IMR-90 (cell line): Measurements from ENCODE around the gene NKAIN2. TPM values are rescaled to one million over a fixed set of nuclear protein-coding genes. Genes with fewer than 3 reads are reported as not detected.

Source experiments
- ATAC-seq: fragments of 200-7000 bp; cut with Tn5 transposase; 2 replicates; pipeline ENCODE4 v1.9.1; 2020; ENCODE audit warnings: low read depth, mild to moderate bottlenecking, moderate library complexity
- BruUV-seq: library from RNA; stranded (reverse); fragments of 400-500 nt; replicated peaks from 2 replicates; lab custom pipeline; 2021; lab: Mats Ljungman, UMichigan
- CTCF ChIA-PET: fragments of 300-600 bp; formaldehyde crosslinking; extraction: SDS; loops from one replicate; lab custom pipeline; 2021; ENCODE audit warnings: antibody characterized with exemption; lab: Yijun Ruan, JAX
- POLR2A ChIA-PET: fragments of 300-600 bp; sonication (Branson Sonifier 250); formaldehyde crosslinking; loops from one replicate; lab custom pipeline; 2022; ENCODE audit warnings: antibody characterized with exemption; ENCODE audit not compliant: unreplicated experiment; lab: Charles Lee
- DNase-seq: peaks from one replicate; pipeline ENCODE4 v3.0.0; 2013
- H2AFZ ChIP-seq: replicated peaks from 2 replicates; pipeline ENCODE3; 2013; ENCODE audit warnings: low read length, mild to moderate bottlenecking; ENCODE audit not compliant: poor library complexity
- H2AK5ac ChIP-seq: 2 replicates; pipeline ENCODE4 v1.6.1; 2013; ENCODE audit warnings: low read depth, low read length, inconsistent platforms
- H2AK9ac ChIP-seq: replicated peaks from 2 replicates; pipeline ENCODE3; 2013; ENCODE audit warnings: mild to moderate bottlenecking, low read depth, low read length, moderate library complexity; ENCODE audit not compliant: poor library complexity
- H2BK120ac ChIP-seq: 2 replicates; pipeline ENCODE4 v1.6.1; 2013; ENCODE audit warnings: low read depth, low read length, inconsistent platforms
- H2BK15ac ChIP-seq: 3 replicates; pipeline ENCODE4 v1.6.1; 2013; ENCODE audit warnings: low read depth, low read length, inconsistent platforms
- H2BK20ac ChIP-seq: 2 replicates; pipeline ENCODE4 v1.6.1; 2013; ENCODE audit warnings: low read depth, mild to moderate bottlenecking, inconsistent platforms, low read length, moderate library complexity
- H2BK5ac ChIP-seq: 2 replicates; pipeline ENCODE4 v1.6.1; 2013; ENCODE audit warnings: mild to moderate bottlenecking, low read depth, low read length, inconsistent platforms; ENCODE audit not compliant: poor library complexity, severe bottlenecking
- H3K14ac ChIP-seq: replicated peaks from 2 replicates; pipeline ENCODE4 v1.6.1; 2013; ENCODE audit warnings: low read depth, low read length, inconsistent platforms
- H3K18ac ChIP-seq: 2 replicates; pipeline ENCODE4 v1.6.1; 2013; ENCODE audit warnings: low read depth, low read length, control low read depth
- H3K23ac ChIP-seq: 2 replicates; pipeline ENCODE4 v1.6.1; 2013; ENCODE audit warnings: low read depth, low read length, inconsistent platforms
- H3K27ac ChIP-seq: 2 replicates; pipeline ENCODE4 v1.5.1; 2013; ENCODE audit warnings: mild to moderate bottlenecking, control low read depth, low read length; ENCODE audit not compliant: insufficient read depth
- H3K27me3 ChIP-seq: 2 replicates; pipeline ENCODE4 v1.6.1; 2013; ENCODE audit warnings: low read length; ENCODE audit not compliant: control insufficient read depth, insufficient read depth
- H3K36me3 ChIP-seq: 2 replicates; pipeline ENCODE4 v1.6.1; 2013; ENCODE audit warnings: low read length, mixed read lengths; ENCODE audit not compliant: control insufficient read depth, insufficient read depth
- H3K4ac ChIP-seq: 2 replicates; pipeline ENCODE4 v1.6.1; 2013; ENCODE audit warnings: low read depth, low read length, inconsistent platforms
- H3K4me1 ChIP-seq: 2 replicates; pipeline ENCODE4 v1.6.1; 2013; ENCODE audit warnings: low read length, mixed read lengths; ENCODE audit not compliant: control insufficient read depth, insufficient read depth
- H3K4me2 ChIP-seq: 2 replicates; pipeline ENCODE4 v1.6.1; 2013; ENCODE audit warnings: low read depth, mild to moderate bottlenecking, control low read depth, low read length, moderate library complexity
- H3K4me3 ChIP-seq: 2 replicates; pipeline ENCODE4 v1.5.1; 2013; ENCODE audit warnings: low read depth, mild to moderate bottlenecking, control low read depth, low read length, moderate library complexity; ENCODE audit not compliant: insufficient read depth
- H3K56ac ChIP-seq: 2 replicates; pipeline ENCODE4 v1.6.1; 2013; ENCODE audit warnings: low read length, inconsistent platforms; ENCODE audit not compliant: insufficient read depth; ENCODE audit errors: extremely low read depth
- H3K79me1 ChIP-seq, 2 experiments: 2 replicates each; pipeline ENCODE4 v1.6.1; 2013; ENCODE audit warnings: low read length in 2 of 2, inconsistent platforms in 1 of 2, low read depth in 1 of 2
- H3K9ac ChIP-seq: 2 replicates; pipeline ENCODE4 v1.6.1; 2013; ENCODE audit warnings: low read depth, low read length, control low read depth
- H3K9me1 ChIP-seq: 2 replicates; pipeline ENCODE4 v1.6.1; 2013; ENCODE audit warnings: low read length, inconsistent platforms; ENCODE audit not compliant: insufficient read depth
- H3K9me3 ChIP-seq: 2 replicates; pipeline ENCODE4 v1.6.1; 2013; ENCODE audit warnings: low read length; ENCODE audit not compliant: control insufficient read depth, insufficient read depth
- H4K20me1 ChIP-seq: 2 replicates; pipeline ENCODE4 v1.6.1; 2013; ENCODE audit warnings: low read length, inconsistent platforms; ENCODE audit not compliant: insufficient read depth
- H4K5ac ChIP-seq: 2 replicates; pipeline ENCODE4 v1.6.1; 2013; ENCODE audit warnings: mild to moderate bottlenecking, low read depth, low read length, control low read depth
- H4K8ac ChIP-seq, 2 experiments: 2 replicates each; pipeline ENCODE4 v1.6.1; 2013; ENCODE audit warnings: low read depth in 2 of 2, low read length in 2 of 2, control low read depth in 1 of 2, inconsistent platforms in 1 of 2
- H4K91ac ChIP-seq: 2 replicates; pipeline ENCODE4 v1.6.1; 2013; ENCODE audit warnings: low read depth, low read length, inconsistent platforms; ENCODE audit not compliant: insufficient read depth
- BHLHE40 ChIP-seq: fragments of 150-350 bp; IDR thresholded peaks from 2 replicates; pipeline ENCODE4 v1.6.1; 2016; ENCODE audit warnings: mild to moderate bottlenecking, low read depth, low read length
- CEBPB ChIP-seq: IDR thresholded peaks from 2 replicates; pipeline ENCODE4 v1.6.1; 2012; ENCODE audit warnings: low read depth, low read length, improper control_type of control experiment
- CHD1 ChIP-seq: IDR thresholded peaks from 2 replicates; pipeline ENCODE4 v1.6.1; 2012; ENCODE audit warnings: low read depth, low read length, improper control_type of control experiment
- CTCF ChIP-seq: conservative IDR thresholded peaks from 2 replicates; pipeline ENCODE4 v1.5.1; 2012; ENCODE audit warnings: mild to moderate bottlenecking, low read depth, low read length, improper control_type of control experiment
- ELK1 ChIP-seq: fragments of 150-350 bp; IDR thresholded peaks from 2 replicates; pipeline ENCODE4 v1.6.1; 2016; ENCODE audit warnings: low read depth, mild to moderate bottlenecking, low read length, moderate library complexity, borderline replicate concordance
- FOS ChIP-seq: fragments of 150-350 bp; IDR thresholded peaks from 2 replicates; pipeline ENCODE4 v1.6.1; 2016; ENCODE audit warnings: low read depth, low read length
- MAFK ChIP-seq: IDR thresholded peaks from 2 replicates; pipeline ENCODE4 v1.6.1; 2012; ENCODE audit warnings: low read depth, low read length, improper control_type of control experiment
- MAZ ChIP-seq: IDR thresholded peaks from 2 replicates; pipeline ENCODE4 v1.6.1; 2012; ENCODE audit warnings: low read depth, mild to moderate bottlenecking, low read length, improper control_type of control experiment, moderate library complexity, borderline replicate concordance
- MXI1 ChIP-seq: IDR thresholded peaks from 2 replicates; pipeline ENCODE4 v1.6.1; 2012; ENCODE audit warnings: low read depth, mild to moderate bottlenecking, low read length, moderate library complexity, borderline replicate concordance
- NFE2L2 ChIP-seq: fragments of 150-350 bp; IDR thresholded peaks from 2 replicates; pipeline ENCODE4 v1.6.1; 2016; ENCODE audit warnings: low read depth, mild to moderate bottlenecking, low read length
- POLR2A ChIP-seq: IDR thresholded peaks from 2 replicates; pipeline ENCODE4 v1.6.1; 2012; ENCODE audit warnings: mild to moderate bottlenecking, low read depth, low read length
- RAD21 ChIP-seq: IDR thresholded peaks from 2 replicates; pipeline ENCODE4 v1.6.1; 2012; ENCODE audit warnings: low read length, improper control_type of control experiment
- RCOR1 ChIP-seq: IDR thresholded peaks from 2 replicates; pipeline ENCODE4 v1.6.1; 2012; ENCODE audit warnings: mild to moderate bottlenecking, low read length, improper control_type of control experiment; ENCODE audit not compliant: insufficient replicate concordance
- RFX5 ChIP-seq: IDR thresholded peaks from 2 replicates; pipeline ENCODE4 v1.8.0; 2012; ENCODE audit warnings: low read depth, mild to moderate bottlenecking, low read length, moderate library complexity
- SMC3 ChIP-seq: fragments of 150-350 bp; IDR thresholded peaks from 2 replicates; pipeline ENCODE4 v1.6.1; 2016; ENCODE audit warnings: low read depth, mild to moderate bottlenecking, antibody characterized with exemption, low read length, moderate library complexity
- USF2 ChIP-seq: fragments of 150-350 bp; IDR thresholded peaks from 2 replicates; pipeline ENCODE4 v1.6.1; 2017; ENCODE audit warnings: mild to moderate bottlenecking, antibody characterized with exemption, low read length, low read depth
- WGBS, 2 experiments: methylation state at CpG; one replicate each; pipeline versions ENCODE4 v1.1.5 to v1.1.7; 2013; ENCODE audit warnings: missing lambda C conversion rate in 2 of 2; ENCODE audit not compliant: insufficient read length in 1 of 2; ENCODE audit errors: extremely low coverage in 2 of 2; 5-methylcytosine and 5-hydroxymethylcytosine counted together
- dilution Hi-C: fragments of 300-500 bp; cut with HindIII; formaldehyde crosslinking; loops from one replicate; pipeline ENCODE4 v1.14.3; 2018; ENCODE audit warnings: low sequenced_read_pairs; ENCODE audit not compliant: unreplicated experiment
- in situ Hi-C: fragments of 300-500 bp; cut with MboI; formaldehyde crosslinking; loops from 3 replicates; pipeline ENCODE4 v1.14.3; 2019; ENCODE audit warnings: low sequenced_read_pairs, inconsistent platforms, mixed read lengths
- intact Hi-C: fragments of 100-400 bp; cut with micrococcal nuclease; formaldehyde crosslinking; loops from 2 replicates; pipeline ENCODE4 v1.10.0; 2022
- polyA plus RNA-seq, 3 experiments: library from polyadenylated mRNA; depleted of rRNA; stranded (reverse); fragments of >200 nt; gene quantifications; 2 replicates each; pipeline ENCODE4 v1.2.3, GENCODE V29; 2012; ENCODE audit warnings: low replicate concordance in 1 of 3
- total RNA-seq: library from RNA; depleted of rRNA; stranded (reverse); fragments of >200 nt; gene quantifications from 2 replicates; pipeline ENCODE4 v1.2.3, GENCODE V29; 2012

NKAIN2 gene
- total and polyA plus RNA-seq, 2 of the 4 experiments (the other 2 are of a cell fraction), result not detected

- intact Hi-C loops, result no loop called here
- POLR2A ChIA-PET, result no interaction called here
- Histone ChIP-seq H3K56ac (no peak overlapping the region), H3K27ac (no peak overlapping the region), H2AK5ac (no peak overlapping the region), H3K18ac (no peak overlapping the region), H3K9me1 (no peaks in the 10 kb centered on the region), H2BK15ac (no peak overlapping the region), H3K9ac (no peak overlapping the region), H2BK20ac (no peak overlapping the region), H2BK120ac (no peak overlapping the region), H3K4me2 (no peak overlapping the region), H4K20me1 (no peaks in the 10 kb centered on the region), H3K79me1 (no peaks in the 10 kb centered on the region), H3K36me3 (no peaks in the 10 kb centered on the region), H2BK5ac (no peak overlapping the region), H3K4me1 (no peaks in the 10 kb centered on the region), H3K4ac (no peak overlapping the region), H3K27me3 (no peaks in the 10 kb centered on the region), H4K5ac (no peak overlapping the region), H3K4me3 (no peak overlapping the region), H4K8ac (no peak overlapping the region), H2AK9ac (no peak overlapping the region), H2AFZ (no peak overlapping the region), H4K91ac (no peak overlapping the region), H3K14ac (no peak overlapping the region), H3K9me3 (no peaks in the 10 kb centered on the region), H3K23ac (no peak overlapping the region)
- DNase-seq (no peak), ATAC-seq (no peak)
- in situ Hi-C loops, result no loop called here
- dilution Hi-C loops, result no loop called here
- no TSS peak for BruUV-seq
- CTCF ChIA-PET, result no interaction called here
- no CpG with 5 or more reads among the region's 1 CpG for WGBS, 2 experiments
- no peak for TF ChIP-seq FOS
- no peak for TF ChIP-seq MAFK
- no peak for TF ChIP-seq USF2
- no peak for TF ChIP-seq POLR2A
- TF ChIP-seq MXI1, result no peak
- TF ChIP-seq RFX5, result no peak
- no peak for TF ChIP-seq MAZ
- TF ChIP-seq NFE2L2, result no peak
- no peak for TF ChIP-seq CHD1
- no peak for TF ChIP-seq CEBPB
- no peak for TF ChIP-seq ELK1
- no peak for TF ChIP-seq BHLHE40
- TF ChIP-seq RAD21, result no peak
- TF ChIP-seq SMC3, result no peak
- TF ChIP-seq CTCF, result no peak
- no peak for TF ChIP-seq RCOR1
Measured at GRCh38 chr6:123875784-123876183, 72.1 kb downstream of the NKAIN2 start.
